Stimulated activated CD4-positive, alpha-beta T cell treated with anti-CD3 and anti-CD28 coated beads, TNF-alpha, amount 100 ng/mL, for 1 hour (primary cell): Measurements from ENCODE around the gene PDE2A.
"Not testable (repeated sequence)": the region's sequence is repeated elsewhere in the genome, so short reads cannot be mapped to it uniquely, and the experiment has no call there.

ENCODE experiments used
- DNase-seq, 3 donors: peaks; one replicate each; pipeline ENCODE4 v3.0.0-alpha.2; 2020; ENCODE audit warnings: low read depth in 3 of 3, low spot score in 1 of 3

Gene PDE2A

DNA sequence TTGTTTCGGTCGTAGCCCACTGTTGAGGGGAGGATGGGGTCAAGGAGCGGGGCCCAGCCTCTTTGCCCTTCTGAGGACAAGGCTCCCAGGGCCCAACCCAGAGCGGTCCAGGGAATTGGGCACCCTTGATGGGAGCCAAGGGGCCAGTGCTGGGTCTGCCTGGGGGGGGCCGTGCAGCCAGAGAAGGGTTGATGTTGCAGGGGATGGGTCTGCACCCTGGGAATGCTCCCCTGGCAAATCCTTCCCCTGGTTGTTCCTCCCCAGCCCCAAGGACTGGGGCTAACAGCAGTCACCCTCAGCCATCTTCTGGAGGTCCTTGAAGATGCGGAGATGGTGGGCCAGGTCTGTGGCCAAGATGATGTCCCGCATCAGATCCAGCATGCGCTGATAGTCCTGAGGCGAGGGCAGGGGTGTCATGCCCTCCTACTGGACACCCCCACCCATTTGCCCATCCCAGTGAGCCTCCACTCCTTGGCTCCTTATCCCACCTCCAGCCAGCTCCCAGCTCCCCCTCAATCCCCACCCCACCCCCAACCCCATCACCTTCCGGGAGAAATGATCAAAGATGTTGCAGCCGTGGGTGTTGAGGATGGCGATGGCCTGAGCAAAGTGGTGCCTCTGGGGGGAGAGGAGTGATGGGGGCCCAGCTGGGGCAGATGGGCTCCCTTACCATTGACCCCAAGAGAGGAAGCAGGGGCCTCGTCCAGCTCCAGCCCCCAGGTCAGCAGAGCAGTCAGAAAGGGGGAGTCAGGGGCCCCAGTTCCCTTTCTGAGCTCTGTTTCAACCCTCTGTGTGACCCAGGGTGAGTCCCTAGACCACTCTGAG lies 95.0 kb downstream of the PDE2A start:
- DNase-seq: no peak

DNA sequence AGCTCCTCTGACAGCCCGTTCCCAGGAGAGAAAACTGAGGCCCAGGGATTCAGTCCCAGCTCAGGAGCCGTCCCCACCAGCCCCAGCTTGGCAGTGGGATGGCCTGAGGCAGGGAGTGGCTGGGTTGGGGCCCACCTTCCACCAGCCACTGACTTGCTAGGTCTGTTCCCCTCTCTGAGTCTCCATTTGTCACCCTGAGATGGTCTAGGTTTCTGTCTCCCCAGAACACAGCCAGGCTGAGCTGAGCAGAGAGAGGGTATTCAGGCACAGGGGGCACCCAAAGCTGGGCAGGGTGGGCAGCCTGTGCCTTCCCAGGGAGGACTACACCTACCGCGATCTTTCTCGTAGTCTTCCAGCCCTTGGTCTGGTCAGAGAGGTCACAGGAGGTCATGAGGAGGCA lies 95.7 kb downstream of the PDE2A start:
- DNase-seq: no peak

DNA sequence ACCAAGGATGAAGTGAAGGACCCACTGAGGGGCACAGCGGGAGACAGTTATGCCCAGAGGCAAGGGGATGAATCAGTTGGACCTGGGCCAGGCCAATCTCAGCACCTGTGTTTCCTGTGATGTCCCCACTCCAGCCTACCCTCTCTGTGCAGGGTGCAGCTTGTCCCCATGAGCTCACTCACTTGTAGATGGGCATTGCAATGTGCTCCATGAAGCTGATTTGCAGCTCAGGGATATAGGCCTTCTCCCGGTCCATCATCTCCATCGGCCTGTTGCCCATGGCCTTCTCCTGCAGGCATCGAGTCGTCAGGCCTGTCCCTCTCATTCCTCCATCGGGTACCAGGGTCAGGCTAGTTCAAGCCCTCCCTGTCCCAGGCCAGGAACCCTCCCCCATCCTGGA lies 96.2 kb downstream of the PDE2A start:
- DNase-seq: no peak

DNA sequence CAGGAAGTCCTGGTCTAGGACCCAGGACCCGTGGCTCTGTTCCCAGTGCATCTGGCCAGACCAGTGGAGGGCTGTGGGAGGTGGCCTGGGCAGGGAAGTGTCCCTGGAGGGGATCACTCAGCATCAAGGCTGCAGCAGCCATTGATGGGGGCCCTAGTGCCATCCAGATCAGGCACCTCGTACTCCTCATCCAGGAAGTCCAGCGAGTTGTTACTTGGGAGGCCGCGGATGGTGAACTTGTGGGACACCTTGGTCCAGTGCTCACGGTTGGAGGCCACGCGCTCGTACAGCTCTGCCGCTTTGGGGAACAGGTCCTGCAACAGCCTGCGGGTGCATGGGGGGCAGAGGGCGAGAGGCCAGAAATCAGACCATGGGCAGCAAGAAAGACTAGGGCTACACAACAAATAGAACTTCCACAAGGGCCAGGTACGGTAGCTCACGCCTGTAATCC lies 96.9 kb downstream of the PDE2A start:
- DNase-seq: no peak

DNA sequence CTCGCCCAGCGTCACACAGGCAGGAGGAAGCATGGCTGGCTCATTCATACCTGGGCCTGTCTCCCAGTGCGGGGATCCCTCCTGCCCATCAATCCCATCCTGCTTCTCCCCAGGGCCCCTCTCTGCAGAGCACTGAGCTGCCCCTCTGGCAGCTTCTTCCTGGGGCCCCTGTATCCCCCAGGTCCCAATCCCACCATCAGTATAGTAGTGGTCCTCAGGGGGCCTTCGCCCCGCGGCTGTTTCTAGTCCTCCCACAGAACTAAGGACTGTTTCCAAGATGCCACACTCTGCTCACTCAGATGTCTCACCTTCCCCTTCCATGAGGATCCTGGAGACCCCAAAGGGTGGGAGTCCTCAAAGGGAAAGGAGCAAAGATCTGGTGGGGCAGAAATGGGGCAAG lies 97.6 kb downstream of the PDE2A start:
- DNase-seq: no peak

DNA sequence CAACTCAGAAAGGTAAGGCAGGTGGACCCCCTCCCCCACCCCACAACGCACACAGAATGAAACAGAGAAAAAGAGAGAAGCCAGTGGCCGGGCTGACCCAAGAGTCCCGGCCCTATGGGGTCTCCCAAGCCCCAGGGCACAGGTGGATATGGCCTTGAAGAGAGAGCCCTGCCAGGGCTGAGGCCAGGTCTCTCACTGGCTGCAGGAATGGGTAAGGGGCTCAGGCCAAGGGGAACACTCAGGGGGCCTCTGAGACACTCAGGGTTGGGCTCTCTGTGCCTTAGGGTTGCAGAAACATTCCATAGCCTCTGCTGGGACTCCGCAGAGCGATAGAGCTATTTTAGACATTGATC lies 98.0 kb downstream of the PDE2A start:
- no peak for DNase-seq

DNA sequence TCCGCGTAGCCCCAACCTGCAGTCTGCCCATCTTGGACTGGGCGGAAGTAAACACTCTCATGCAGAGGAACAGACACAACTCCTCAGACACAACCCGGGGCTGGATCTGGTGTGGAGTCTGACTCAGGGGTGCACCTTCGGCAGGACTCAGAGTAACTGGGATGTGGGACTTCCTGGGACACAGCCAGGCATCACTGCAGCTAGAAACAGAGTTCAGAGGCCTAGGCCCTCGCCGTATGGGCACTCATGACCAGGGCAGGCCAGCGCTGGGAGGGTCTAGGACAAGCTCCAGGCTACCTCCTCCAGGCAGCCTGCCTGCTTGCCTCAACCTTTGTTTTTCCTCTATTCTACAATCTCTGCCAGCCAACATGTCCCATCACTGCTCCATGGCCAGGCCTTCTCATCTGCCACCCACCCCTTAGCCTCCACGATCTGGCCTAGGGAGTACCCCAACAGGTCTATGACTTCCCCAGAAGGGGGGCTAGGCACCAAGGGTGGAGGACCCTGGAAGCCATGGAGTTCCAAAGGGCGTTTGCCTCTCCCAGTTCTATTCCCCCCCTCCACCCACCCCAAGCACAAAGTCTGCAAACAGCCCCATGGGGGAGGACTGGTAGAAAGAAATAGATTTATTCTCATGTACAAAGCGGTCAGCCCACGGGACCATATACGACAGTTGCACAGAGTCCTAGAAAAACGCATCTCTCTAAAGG lies 98.5 kb downstream of the PDE2A start:
- no peak for DNase-seq

DNA sequence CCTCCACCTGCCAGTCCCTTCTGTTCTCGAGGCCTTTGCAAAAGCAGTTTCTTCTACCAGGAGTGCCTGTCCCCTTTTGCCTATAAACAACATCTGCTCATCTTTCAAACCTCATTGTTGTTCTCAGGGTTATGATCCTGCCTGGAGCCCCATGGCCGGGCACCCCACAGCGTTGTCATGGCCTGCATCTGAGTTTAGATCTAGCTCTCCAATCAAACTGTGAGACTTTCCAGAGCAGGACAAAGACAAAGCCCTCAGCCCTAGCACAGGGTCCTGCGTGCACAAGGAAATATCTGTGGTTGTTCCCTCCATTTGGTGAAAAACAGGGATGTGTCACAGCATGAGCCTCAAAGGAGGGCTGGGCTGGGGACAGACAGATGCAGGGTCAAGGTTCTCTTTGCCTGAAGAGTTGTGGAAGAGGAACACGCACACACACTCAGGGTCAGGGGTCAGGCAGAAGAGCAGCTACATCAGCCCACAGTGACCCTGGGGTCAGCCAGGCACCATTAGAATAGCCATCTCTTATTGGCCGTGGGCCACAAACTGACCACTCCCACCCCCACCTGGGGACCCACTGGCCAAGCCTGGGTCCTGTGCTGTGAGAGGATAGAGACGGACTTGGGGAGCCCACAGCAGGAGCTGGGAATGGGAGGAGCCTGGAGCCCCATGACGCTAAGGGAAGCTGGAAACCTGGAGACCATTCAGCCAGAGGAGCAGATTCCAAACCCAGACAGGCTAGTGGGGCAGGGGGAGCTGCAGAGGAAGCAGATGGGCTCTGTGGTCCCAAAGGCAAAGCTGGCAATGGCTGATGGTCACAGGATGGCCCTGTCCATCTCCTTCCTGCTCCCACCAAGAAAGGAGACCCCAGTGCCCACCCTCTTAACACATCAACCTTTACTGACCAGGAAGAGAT lies 99.4 kb downstream of the PDE2A start:
- DNase-seq: no peak

DNA sequence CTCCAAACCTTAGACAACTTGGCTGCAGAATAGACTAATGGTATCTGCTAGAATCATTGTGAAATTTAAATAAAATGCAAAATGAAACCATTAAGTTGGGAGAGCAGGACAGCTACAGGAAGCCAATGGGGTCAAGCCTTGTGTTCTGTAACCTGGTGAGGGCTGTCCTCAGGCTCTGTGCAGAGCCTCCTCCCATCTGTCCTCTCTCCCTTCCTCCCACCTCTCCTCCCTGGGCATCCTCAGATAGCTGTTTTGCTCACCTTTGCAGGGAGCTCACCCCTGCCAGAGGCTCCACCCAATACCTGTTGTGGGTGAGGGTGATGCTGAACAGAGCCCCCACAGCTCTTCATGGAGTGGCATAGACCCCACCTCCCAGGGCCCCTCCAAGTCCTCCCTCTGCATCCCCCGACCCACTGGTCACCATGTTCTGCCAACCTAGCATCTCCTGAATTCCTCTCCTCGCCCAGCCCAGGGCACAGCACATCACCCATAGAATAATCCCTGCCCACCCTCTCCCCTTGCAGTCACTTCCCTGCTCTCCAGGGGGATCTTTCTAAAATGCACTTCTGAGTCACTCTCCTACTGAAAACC lies 100.3 kb downstream of the PDE2A start:
- DNase-seq: no peak

DNA sequence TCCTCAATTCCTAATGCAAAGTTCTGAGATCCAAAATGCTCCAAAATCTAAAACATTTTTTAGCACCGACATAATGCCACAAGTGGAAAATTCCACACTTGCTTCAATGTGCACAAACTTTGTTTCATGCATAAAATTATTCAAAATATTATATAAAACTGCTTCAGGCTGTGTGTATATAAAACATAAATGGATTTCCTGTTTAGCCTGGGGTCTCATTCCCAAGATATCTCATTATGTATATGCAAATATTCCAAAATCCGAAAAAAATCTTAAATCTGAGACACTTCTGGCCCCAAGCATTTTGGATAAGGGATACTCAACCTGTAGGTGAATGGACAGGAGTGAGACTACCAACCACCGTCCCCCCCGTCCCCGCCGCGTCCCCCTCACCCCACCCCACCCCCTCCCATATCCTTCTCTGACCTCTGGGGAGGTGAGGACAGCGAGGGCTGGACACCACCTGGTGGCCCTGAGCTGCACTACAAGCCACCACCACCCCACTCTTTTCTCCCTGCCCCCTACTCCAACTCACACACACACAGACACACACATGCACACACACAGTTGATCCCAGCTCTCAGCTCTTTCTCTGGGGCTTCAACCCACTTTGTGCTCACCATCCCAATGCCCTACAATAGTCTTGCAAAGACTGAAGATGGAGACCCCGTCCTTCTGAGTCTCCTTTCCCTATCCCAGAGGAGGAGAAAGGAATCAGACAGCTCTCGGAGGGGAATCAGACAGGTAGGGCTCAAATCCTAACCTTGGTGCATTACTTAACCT lies 101.0 kb downstream of the PDE2A start:
- DNase-seq: no peak

DNA sequence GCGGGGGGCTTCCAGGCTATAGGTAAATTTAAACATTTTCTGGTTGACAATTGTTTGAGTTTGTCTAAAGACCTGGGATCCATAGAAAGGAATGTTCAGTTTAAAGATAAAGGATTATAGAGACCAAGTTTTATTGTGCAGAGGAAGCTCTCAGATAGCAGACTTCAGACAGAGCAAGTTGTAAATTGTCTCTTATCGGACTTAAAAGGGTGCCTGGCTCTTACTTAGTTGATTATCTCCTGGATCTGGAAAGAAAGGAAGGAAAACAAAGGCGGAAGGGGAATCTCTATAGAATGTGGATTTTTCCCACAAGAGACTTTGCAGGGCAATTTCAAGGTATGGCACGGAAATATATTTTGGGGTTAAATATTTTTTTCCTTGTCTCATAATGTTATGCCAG lies 101.7 kb downstream of the PDE2A start:
- not testable (repeated sequence) for DNase-seq

DNA sequence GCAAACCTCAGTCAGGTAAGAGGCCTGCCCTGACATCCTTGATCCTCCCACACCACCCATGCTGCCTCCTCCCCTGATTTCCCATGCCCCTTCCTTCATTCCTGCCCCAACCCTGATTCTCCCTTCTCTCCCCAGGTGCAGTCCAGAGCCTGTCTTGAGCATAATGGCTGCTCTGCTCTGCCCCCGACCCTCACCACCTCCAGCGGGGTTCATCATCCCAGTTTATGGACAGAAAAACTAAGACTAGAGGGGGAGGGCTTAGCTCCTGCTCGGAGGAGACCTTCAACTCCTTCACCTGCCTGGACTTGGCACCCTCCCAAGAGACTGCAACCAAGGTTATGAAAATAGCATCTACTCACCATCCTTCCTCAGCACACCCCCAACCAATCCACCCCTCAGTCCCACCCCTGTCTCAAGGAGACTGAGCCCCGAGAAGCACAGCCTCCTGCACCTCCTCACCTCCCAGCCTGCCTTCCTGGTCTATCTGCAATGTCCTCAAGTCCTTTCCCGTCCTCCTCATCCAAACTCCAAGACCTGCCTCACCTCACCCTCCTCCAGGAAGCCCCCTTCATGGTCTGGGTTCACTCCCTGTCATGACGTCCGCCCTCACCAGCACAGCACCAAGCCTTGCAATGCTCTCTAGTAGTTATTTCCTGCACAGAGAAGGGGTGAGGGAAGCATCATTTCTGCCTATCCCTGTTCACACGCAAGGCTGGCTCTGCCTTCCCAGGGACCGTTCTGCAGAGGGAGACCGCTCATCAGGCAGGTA lies 103.1 kb downstream of the PDE2A start:
- no peak for DNase-seq

DNA sequence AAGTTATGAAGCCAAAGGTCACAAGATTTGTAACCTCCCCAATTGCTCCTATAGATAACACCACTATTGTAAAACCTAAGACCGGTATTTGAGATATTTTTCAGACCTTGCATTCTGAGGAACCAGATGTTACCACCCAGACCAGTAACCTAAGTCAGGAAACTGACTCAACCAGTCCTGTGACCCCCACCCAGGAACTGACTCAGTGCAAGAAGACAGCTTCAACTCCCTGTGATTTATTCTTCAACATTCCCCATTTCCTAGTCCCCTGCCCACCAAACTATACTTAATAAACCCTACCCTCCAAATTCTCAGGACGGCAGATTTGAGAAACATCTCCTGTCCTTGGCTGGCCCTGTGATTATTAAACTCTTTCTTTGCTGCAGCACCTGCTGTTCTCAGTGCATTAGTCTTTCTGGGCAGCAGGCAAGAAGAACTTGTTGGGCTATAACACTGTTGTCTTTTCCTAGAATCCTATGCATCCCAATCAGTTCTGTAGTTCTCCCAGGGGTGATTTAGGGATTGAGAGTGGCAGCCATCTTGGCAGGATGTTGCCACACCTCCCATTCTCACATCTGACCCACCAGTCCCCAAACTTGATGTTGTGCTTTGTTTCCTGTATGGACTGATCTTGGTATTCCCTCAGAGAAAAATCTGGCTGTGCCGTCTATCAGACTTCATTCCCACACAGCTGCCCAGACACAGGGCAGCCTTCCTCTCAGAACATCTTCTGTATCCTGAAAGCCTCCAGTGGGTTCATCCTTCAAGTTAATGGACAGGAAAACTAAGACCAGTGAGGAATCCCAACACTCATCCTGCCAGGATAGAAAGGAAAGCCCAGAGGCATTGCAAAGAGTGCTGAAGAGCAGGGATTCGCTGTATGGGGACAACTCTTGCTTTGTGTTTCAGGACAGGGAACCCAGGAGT lies 104.0 kb downstream of the PDE2A start:
- no peak for DNase-seq

DNA sequence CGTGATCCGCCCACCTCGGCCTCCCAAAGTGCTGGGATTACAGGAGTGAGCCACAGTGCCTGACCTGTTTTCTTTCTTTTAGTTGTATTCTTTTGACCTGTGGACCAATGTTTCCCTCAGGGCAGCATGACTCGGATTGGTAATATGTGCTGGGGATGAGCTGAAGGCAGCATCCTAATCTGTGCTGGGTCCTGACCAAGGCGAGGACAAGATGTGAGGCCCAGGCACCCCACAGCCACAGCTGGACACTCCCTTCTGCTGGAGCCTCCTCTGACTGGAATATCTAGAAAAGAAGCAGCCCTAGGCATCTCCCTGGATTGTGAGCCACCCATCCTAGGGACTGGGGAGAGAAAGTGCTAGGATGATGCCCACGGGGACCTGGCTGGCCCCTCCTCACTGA lies 105.4 kb downstream of the PDE2A start:
- no peak for DNase-seq

DNA sequence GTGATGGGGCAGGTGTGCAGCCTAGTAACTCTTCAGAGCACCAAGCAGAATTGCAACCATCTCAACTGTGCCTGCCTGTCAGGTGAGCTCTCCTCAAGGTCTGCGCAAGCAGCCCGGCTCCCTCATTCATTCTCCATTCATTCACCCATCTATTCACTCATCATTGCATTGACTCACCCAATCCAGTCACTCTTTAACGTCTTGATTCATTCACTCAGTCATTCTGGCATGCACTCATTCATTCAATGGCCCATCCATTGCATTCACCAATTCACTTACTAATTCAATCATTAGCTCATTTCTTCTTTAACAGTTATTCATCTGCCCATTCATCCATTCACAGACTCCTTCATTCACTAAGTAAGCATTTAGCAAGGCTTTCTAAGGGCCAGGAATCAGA lies 111.8 kb downstream of the PDE2A start:
- no peak for DNase-seq

DNA sequence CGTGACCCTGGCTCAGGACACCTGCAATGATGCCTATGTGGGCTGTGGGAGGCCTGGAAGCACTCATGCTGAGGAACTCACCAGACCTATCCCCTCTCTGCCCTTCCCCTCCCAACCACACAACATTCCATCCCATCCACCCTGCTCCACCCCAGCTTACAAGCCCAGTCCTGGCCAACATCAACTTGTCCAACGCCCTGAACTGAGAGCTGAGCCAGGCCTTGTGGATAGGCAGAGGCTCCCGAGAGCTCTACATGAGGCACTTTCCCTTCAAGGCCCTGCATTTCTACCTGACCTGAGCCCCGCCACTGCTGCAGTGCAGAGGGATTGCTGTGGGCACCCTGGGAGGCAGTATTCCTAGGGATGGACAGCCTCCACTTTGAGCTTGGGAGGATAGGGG lies 112.4 kb downstream of the PDE2A start:
- DNase-seq: no peak

DNA sequence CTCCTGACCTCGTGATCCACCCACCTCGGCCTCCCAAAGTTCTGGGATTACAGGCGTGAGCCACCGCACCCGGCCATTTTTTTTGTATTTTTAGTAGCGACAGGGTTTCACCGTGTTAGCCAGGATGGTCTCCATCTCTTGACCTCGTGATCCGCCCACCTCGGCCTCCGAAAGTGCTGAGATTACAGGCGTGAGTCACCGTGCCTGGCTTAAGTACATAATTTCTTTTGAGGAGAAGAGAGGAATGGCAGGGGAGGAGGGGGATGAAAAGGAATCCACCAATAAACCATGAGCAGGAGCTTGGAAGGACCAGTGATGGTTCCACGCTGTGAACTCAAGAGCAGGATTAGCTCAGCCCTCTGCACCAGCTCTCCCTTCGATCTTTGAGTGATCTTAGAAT lies 113.4 kb downstream of the PDE2A start:
- not testable (repeated sequence) for DNase-seq

DNA sequence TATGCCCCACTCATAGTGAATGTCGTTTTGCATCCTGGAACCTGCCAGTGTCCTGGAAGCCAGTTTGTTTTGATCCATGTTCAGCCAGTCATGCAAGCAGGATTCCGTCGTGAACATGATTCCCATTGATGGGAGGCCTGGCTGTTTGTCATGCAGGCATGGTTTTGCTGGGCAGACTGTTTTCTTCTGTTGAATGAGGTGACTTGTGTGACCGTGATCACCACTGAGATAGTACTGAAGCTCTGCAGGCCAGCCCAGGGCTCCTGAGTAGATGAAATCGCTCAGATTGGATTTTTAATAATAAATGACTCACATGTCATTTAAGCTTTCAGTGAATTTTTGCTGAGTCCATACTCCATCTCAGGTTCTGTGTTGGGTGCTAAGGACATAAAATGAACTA lies 117.8 kb downstream of the PDE2A start:
- no peak for DNase-seq
